ENCODE measurements around the gene CHTF8. TPM values are rescaled to one million over a fixed set of nuclear protein-coding genes. Genes with fewer than 3 reads are reported as not detected.
A peak's percentile ranks its signal among the peaks of the same experiment; 100 is the strongest.

Gene CHTF8
- total RNA-seq, 4 donors from 2014 or later, result 77.8 to 124 (median 82.8) TPM

GRCh38 chr16:69123910-69124309, 8.5 kb downstream of the CHTF8 start:
- peak in 1 of 2 donors; percentile 77 for DNase-seq (ENCODE audit: low spot score in 2 of 2)
- intact Hi-C loops (cut with DNase I; ENCODE audit: low total_unique reads), result loop anchor here (10.0 kb wide), 3 partner anchors 219 to 589 kb away; partner anchors contain the start of genes TANGO6 and ZFP90
- no peak for TF ChIP-seq CTCF (IDR thresholded peaks at IDR 0.05)
- no peak for TF ChIP-seq POLR2A (IDR thresholded peaks at IDR 0.05)
- H3K4me3 ChIP-seq (ENCODE audit: low read depth, poor library complexity, severe bottlenecking), result no peak overlapping the region
- WGBS, 2 donors, result 74 to 78% methylated on average over 3 of the region's 3 CpGs

GRCh38 chr16:69120096-69120664, 12.2 kb downstream of the CHTF8 start:
- WGBS, 2 donors, result 96 to 97% methylated on average over 19 of the region's 19 CpGs
- DNase-seq (ENCODE audit: low spot score in 2 of 2), result peak in 1 of 2 donors; percentile 79
- intact Hi-C loops (cut with DNase I; ENCODE audit: low total_unique reads), result loop anchor here (10.0 kb wide), 3 partner anchors 215 to 585 kb away; partner anchors contain the start of genes TANGO6 and ZFP90
- H3K4me3 ChIP-seq (ENCODE audit: low read depth, poor library complexity, severe bottlenecking), result no peak overlapping the region
- no peak for TF ChIP-seq CTCF (IDR thresholded peaks at IDR 0.05)
- TF ChIP-seq POLR2A (IDR thresholded peaks at IDR 0.05), result no peak

GRCh38 chr16:69119536-69119935, 12.9 kb downstream of the CHTF8 start:
- DNase-seq (ENCODE audit: low spot score in 2 of 2), result no peak
- no peak overlapping the region for H3K4me3 ChIP-seq (ENCODE audit: low read depth, poor library complexity, severe bottlenecking)
- intact Hi-C loops (cut with DNase I; ENCODE audit: low total_unique reads), result no loop called here
- WGBS, 2 donors, result 100% methylated on average over 2 of the region's 2 CpGs
- no peak for TF ChIP-seq CTCF (IDR thresholded peaks at IDR 0.05)
- no peak for TF ChIP-seq POLR2A (IDR thresholded peaks at IDR 0.05)

- intact Hi-C loops (cut with DNase I; ENCODE audit: low total_unique reads), result no loop called here
- DNase-seq (ENCODE audit: low spot score in 2 of 2), result peak in 1 of 2 donors; percentile 58
- 85 to 88% methylated on average over 2 of the region's 2 CpGs for WGBS, 2 donors
- no peak overlapping the region for H3K4me3 ChIP-seq (ENCODE audit: low read depth, poor library complexity, severe bottlenecking)
- TF ChIP-seq POLR2A (IDR thresholded peaks at IDR 0.05) (no peak), CTCF (IDR thresholded peaks at IDR 0.05) (no peak)
Measured at GRCh38 chr16:69118994-69119393, 13.4 kb downstream of the CHTF8 start.

- 90 to 97% methylated on average over 2 of the region's 2 CpGs for WGBS, 2 donors
- DNase-seq (ENCODE audit: low spot score in 2 of 2), result no peak
- intact Hi-C loops (cut with DNase I; ENCODE audit: low total_unique reads), result no loop called here
- H3K4me3 ChIP-seq (ENCODE audit: low read depth, poor library complexity, severe bottlenecking), result no peak overlapping the region
- TF ChIP-seq CTCF (IDR thresholded peaks at IDR 0.05), result no peak
- no peak for TF ChIP-seq POLR2A (IDR thresholded peaks at IDR 0.05)
Measured at GRCh38 chr16:69118468-69118867, 13.9 kb downstream of the CHTF8 start.

- no peak for TF ChIP-seq POLR2A (IDR thresholded peaks at IDR 0.05)
- no peak for TF ChIP-seq CTCF (IDR thresholded peaks at IDR 0.05)
- DNase-seq (ENCODE audit: low spot score in 2 of 2), result peak in 1 of 2 donors; percentile 25
- WGBS, 2 donors, result 58 to 65% methylated on average over 6 of the region's 6 CpGs
- no peak overlapping the region for H3K4me3 ChIP-seq (ENCODE audit: low read depth, poor library complexity, severe bottlenecking)
- intact Hi-C loops (cut with DNase I; ENCODE audit: low total_unique reads), result no loop called here
Measured at GRCh38 chr16:69116906-69117305, 15.5 kb downstream of the CHTF8 start.
